Neural crest cell (in vitro differentiated cells): Measurements from ENCODE around the gene PPIH. TPM values are rescaled to one million over a fixed set of nuclear protein-coding genes. Genes with fewer than 3 reads are reported as not detected.
"Not testable (repeated sequence)": the region's sequence is repeated elsewhere in the genome, so short reads cannot be mapped to it uniquely, and the experiment has no call there.

Source experiments
- DNase-seq: peaks from one replicate; pipeline ENCODE4 v3.0.0; 2021; ENCODE audit warnings: low read depth, mixed read lengths, low spot score
- H3K27ac Mint-ChIP-seq: one replicate; pipeline ENCODE4 v1.8.0; 2021; ENCODE audit warnings: mild to moderate bottlenecking, mixed read lengths; ENCODE audit not compliant: unreplicated experiment
- H3K27me3 Mint-ChIP-seq: 2 replicates; pipeline ENCODE4 v1.8.0; 2021; ENCODE audit warnings: low read depth, mild to moderate bottlenecking, mixed read lengths
- H3K36me3 Mint-ChIP-seq: 2 replicates; pipeline ENCODE4 v1.8.0; 2021; ENCODE audit warnings: low read depth, mild to moderate bottlenecking, mixed read lengths
- H3K4me1 Mint-ChIP-seq: 2 replicates; pipeline ENCODE4 v1.8.0; 2021; ENCODE audit warnings: mixed read lengths
- H3K4me3 Mint-ChIP-seq: one replicate; pipeline ENCODE4 v1.8.0; 2021; ENCODE audit warnings: mild to moderate bottlenecking, mixed read lengths
- H3K9me3 Mint-ChIP-seq: 2 replicates; pipeline ENCODE4 v1.8.0; 2021; ENCODE audit warnings: mixed read lengths
- total RNA-seq: library from RNA; stranded (reverse); gene quantifications from 2 replicates; pipeline ENCODE4 v1.2.1, GENCODE V29; 2021
- TF ChIP-seq, protein P1 (sequence below): fragments of 200-600 bp; sonication (generic); conservative IDR thresholded peaks from 2 replicates; pipeline ENCODE4 v1.5.0; 2021; ENCODE audit warnings: antibody characterized with exemption, mild to moderate bottlenecking

The PPIH gene
- total RNA-seq, 1 donor from 2014 or later: 75.2 TPM

DNA sequence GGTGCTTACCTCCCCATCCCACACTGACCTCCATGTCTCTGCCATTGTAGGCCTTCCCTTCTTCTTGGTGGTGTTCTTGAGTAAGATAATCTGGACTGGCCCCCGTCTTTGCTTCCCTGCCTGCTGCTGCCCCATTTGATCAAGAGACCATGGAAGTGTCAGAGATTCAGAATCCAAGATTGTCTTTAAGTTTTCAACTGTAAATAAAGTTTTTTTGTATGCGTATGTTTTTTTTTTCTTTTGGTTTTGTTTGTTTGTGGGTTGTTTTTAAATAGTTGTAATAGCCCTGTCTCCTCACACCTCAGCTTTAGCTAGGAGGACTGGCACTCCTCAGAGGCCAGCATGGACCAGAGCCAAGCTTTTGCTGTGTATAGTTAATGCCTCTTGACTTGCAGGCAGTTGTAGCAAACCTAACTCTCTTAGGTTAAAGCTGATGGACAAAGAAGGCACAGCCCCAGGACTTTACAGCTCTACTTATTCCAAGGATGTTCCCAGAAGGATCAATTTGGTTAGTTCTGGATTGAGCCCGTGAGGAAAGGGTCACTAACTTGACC, 18.4 kb downstream of the PPIH start:
- Mint-ChIP-seq H3K9me3 (no peaks in the 10 kb centered on the region), H3K27ac (no peak overlapping the region), H3K36me3 (peaks cover 3% of the 10 kb centered on the region), H3K27me3 (no peaks in the 10 kb centered on the region), H3K4me3 (no peak overlapping the region), H3K4me1 (peaks cover 18% of the 10 kb centered on the region)
- TF ChIP-seq, protein P1, sequence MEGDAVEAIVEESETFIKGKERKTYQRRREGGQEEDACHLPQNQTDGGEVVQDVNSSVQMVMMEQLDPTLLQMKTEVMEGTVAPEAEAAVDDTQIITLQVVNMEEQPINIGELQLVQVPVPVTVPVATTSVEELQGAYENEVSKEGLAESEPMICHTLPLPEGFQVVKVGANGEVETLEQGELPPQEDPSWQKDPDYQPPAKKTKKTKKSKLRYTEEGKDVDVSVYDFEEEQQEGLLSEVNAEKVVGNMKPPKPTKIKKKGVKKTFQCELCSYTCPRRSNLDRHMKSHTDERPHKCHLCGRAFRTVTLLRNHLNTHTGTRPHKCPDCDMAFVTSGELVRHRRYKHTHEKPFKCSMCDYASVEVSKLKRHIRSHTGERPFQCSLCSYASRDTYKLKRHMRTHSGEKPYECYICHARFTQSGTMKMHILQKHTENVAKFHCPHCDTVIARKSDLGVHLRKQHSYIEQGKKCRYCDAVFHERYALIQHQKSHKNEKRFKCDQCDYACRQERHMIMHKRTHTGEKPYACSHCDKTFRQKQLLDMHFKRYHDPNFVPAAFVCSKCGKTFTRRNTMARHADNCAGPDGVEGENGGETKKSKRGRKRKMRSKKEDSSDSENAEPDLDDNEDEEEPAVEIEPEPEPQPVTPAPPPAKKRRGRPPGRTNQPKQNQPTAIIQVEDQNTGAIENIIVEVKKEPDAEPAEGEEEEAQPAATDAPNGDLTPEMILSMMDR: no peak
- no peak for DNase-seq

DNA sequence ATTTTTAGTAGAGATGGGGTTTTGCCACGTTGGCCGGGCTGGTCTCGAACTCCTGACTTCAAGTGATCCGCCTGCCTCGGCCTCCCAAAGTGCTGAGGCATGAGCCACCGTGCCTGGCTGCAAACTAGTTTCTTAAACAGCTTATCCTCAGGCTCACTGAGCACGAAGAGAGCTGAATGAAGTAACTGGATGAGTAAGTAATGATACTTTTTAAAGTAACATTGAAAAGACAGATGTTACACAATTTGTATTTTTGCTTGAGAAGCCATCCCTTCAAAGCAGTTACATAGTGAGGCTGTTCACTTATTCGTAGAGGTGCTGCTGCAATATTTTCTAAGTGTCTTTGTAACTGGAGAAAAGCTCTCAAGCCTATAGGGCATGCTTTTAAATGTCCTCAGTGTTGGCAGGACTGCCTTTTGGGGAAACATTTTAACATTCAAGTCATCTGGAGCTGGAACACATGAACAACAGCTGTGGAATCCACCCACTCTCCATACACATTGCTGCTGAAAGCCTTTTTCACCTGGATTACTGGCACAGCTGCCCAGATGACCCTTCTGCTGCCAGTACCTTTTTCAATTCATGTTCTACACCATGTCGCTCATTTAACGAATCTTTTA, 21.3 kb downstream of the PPIH start:
- Mint-ChIP-seq H3K4me1 (peaks cover 35% of the 10 kb centered on the region), H3K36me3 (peaks cover 16% of the 10 kb centered on the region), H3K4me3 (peak overlapping the region; percentile 100), H3K9me3 (no peaks in the 10 kb centered on the region), H3K27me3 (peaks cover 4% of the 10 kb centered on the region), H3K27ac (no peak overlapping the region)
- TF ChIP-seq, protein P1: no peak
- no peak for DNase-seq

DNA sequence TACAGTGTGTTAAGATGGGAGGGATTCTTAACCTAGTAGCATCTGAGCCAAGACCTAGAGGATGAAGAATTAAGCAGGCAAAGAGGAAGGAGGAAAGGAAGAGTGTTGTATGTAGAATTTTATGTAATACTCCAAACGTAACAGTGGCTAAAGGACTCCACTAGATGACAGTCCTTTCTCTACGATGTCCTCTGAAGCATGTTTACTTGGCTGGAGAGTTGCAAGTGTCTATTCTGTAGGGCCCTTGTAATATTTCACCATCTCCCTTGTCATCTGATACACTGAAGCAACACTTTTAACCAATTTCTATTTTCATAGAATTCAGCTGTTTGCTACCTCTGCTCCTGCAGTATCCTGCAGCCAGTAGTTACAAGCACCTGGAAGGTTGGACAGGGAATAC, 21.8 kb downstream of the PPIH start:
- peaks cover 4% of the 10 kb centered on the region for H3K27me3 Mint-ChIP-seq
- H3K4me3 Mint-ChIP-seq: peak overlapping the region; percentile 100
- peaks cover 16% of the 10 kb centered on the region for H3K36me3 Mint-ChIP-seq
- DNase-seq: no peak
- no peaks in the 10 kb centered on the region for H3K9me3 Mint-ChIP-seq
- TF ChIP-seq, protein P1: no peak
- H3K27ac Mint-ChIP-seq: no peak overlapping the region
- peaks cover 41% of the 10 kb centered on the region for H3K4me1 Mint-ChIP-seq

DNA sequence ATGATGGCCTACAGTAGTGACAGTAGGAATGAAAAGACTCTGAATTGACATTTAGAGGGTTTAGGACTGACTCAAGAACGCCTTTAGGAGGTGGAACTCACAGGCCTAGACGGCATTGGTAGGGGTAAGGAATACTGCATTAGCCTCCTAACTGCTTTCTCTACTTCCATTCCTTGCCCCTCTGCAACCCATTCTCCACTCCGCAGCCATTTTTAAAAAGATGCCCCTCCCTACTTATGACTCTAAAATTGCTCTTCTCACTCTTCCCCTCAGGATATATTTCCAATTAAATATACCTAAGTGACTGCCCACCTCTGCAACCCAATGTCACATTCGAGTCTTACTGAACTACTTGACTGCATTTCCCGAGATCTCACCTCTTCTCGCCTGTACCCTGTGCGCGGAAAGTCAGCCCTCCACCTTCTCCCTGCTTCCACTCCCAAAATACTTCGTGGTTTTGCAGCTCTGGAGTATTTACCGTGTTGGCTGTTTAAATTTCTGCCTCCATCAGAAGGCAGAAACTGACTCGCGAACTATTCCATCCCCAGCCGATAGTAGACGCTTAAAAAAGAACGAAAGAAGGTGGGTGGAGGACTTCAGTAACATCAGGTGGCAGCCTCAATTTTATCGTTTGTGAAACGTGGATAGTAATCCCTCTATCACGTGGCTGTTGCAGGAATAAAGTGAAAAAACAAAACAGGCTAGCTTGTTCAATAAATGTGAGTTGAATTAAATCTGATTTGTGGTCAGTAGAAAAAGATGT, 22.9 kb downstream of the PPIH start:
- Mint-ChIP-seq H3K27me3 (peaks cover 4% of the 10 kb centered on the region), H3K4me3 (peak overlapping the region; percentile 100), H3K9me3 (no peaks in the 10 kb centered on the region), H3K36me3 (peaks cover 16% of the 10 kb centered on the region), H3K4me1 (peaks cover 50% of the 10 kb centered on the region), H3K27ac (peak overlapping the region; percentile 93)
- TF ChIP-seq, protein P1: no peak
- DNase-seq: no peak

DNA sequence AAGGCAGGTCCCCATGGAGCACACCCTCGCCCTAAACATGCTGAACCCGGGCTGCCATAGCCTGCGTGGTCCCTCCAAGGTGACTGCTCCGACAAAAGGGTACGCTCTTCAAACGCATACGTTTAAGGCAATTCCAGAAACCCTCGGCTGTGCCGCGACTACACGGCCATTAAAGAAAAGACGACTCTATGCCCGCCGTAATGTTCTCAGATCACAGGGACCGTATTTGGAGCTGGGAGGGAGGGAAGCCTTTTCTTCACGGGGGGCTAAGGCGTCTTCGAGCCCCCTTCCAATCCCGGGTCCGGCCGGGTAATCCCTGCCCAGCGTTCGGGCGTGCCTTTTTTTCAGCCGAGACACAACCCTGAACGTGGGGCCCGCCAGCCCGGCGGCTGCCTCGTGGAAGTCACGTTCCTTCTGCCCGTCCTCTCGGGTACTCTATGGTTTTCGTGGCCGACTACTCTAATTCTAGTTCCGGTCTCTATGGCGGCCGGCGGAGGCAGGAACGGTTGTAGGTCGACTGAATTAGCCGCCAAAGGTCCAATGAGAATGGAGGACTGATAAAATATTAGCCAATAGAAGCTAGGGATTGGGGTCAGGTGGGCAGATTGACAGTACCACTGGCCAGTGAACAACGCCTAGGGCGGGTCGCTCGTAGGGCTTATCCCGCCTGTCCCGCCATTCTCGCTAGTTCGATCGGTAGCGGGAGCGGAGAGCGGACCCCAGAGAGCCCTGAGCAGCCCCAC, 23.7 kb downstream of the PPIH start, which contains the start of gene YBX1:
TSS of gene YBX1 (plus strand) at position 678 of the 743 bp plus-strand sequence. CDS start 148 bp downstream, outside the sequence.
- peak within 1 kb of the TSS; percentile 100 for H3K4me3 Mint-ChIP-seq
- H3K27ac Mint-ChIP-seq: peak within 1 kb of the TSS; percentile 97
- no peaks in the 10 kb centered on the region for H3K9me3 Mint-ChIP-seq
- H3K27me3 Mint-ChIP-seq: peaks cover 4% of the 10 kb centered on the region
- DNase-seq: peak; percentile 95
- H3K36me3 Mint-ChIP-seq: peaks cover 16% of the 10 kb centered on the region
- TF ChIP-seq, protein P1: no peak
- H3K4me1 Mint-ChIP-seq: peaks cover 59% of the 10 kb centered on the region

DNA sequence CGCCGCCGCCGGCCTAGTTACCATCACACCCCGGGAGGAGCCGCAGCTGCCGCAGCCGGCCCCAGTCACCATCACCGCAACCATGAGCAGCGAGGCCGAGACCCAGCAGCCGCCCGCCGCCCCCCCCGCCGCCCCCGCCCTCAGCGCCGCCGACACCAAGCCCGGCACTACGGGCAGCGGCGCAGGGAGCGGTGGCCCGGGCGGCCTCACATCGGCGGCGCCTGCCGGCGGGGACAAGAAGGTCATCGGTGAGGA, 24.2 kb downstream of the PPIH start:
- H3K27me3 Mint-ChIP-seq, H3K9me3 Mint-ChIP-seq, DNase-seq: not testable (repeated sequence)
- peak overlapping the region; percentile 97 for H3K27ac Mint-ChIP-seq
- H3K36me3 Mint-ChIP-seq: peaks cover 16% of the 10 kb centered on the region
- peaks cover 61% of the 10 kb centered on the region for H3K4me1 Mint-ChIP-seq
- H3K4me3 Mint-ChIP-seq: peak overlapping the region; percentile 100
